ENCODE measurements around the gene EMB.
"Not testable (repeated sequence)": the region's sequence is repeated elsewhere in the genome, so short reads cannot be mapped to it uniquely, and the experiment has no call there.

EMB gene

DNA sequence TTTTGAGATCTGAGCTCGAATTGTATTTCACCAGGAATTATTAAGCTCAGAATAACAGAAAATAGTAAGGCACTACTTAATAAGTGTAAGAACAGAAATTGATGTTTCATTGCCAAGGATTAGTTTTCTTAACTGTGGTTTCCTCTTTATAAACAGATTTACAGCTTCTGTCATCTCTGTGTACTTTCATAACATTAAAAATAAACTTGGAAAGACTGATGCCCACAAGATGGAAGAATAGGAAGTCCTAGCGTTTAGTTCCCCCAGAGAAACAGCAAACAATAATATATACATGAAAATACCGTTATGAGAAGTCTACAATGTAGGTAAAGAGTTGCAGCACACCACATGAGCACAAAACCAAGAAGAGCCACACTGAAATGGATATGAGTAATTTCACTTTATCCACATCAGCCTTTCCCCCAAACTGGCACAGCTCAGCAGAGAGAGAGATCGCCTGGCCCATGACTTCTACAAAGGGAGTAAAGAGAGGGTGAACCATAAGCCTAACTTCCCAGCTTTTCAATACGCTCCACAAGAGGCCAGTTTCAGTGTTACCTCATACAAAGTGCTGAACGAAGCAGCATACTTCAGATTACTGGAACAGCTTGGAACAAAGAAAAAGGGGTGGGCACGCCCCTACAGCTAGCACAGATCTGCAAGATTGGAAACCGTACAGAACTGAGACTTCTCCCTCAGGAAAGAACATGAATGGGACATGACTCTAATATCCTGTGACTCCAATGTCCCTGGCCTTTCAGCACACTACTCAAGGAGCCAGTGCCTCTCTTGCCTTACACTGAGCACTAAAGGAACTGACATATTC is 75.4 kb downstream of the EMB start:
- peak overlapping the region in 1 of 2 donors; percentile 2 for H3K27ac ChIP-seq
- TF ChIP-seq, protein P1, sequence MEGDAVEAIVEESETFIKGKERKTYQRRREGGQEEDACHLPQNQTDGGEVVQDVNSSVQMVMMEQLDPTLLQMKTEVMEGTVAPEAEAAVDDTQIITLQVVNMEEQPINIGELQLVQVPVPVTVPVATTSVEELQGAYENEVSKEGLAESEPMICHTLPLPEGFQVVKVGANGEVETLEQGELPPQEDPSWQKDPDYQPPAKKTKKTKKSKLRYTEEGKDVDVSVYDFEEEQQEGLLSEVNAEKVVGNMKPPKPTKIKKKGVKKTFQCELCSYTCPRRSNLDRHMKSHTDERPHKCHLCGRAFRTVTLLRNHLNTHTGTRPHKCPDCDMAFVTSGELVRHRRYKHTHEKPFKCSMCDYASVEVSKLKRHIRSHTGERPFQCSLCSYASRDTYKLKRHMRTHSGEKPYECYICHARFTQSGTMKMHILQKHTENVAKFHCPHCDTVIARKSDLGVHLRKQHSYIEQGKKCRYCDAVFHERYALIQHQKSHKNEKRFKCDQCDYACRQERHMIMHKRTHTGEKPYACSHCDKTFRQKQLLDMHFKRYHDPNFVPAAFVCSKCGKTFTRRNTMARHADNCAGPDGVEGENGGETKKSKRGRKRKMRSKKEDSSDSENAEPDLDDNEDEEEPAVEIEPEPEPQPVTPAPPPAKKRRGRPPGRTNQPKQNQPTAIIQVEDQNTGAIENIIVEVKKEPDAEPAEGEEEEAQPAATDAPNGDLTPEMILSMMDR (IDR thresholded peaks at IDR 0.05) = no peak
- DNase-seq (ENCODE audit: low spot score) = no peak
- H3K4me3 ChIP-seq = no peak overlapping the region

DNA sequence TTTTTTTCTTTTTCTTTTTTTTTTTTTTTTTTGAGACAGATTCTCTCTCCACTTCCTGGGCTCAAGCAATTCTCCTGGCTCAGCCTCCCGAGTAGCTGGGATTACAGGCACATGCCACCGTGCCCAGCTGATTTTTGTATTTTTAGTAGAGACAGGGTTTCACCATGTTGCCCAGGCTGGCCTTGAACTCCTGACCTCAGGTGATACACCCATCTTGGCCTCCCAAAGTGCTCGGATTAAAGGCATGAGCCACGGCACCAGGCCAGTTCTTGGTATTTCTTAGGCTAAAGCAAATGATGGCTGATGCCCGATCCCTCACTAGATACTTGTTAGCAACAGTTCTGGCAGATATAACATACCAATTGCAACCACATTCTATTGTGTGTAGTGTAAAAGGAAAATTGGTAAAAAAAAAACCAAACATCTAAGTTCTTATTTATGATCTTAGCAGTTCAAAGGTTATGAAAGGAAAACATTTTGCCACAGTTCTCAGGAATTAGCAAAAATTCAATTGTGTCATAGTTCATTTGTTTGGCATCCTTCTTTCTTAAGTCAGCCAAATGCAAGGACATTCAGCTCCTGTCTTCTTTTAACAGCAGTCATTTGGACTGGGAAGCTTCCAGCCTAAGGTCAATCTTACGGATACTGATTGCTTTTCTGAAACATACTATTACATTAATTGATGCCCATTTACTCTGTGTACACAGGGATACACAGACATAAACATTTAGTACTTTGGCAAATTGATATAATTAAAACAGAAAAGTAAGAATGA is 76.4 kb downstream of the EMB start:
- DNase-seq (ENCODE audit: low spot score); H3K4me3 ChIP-seq: not testable (repeated sequence)
- peak overlapping the region in 1 of 2 donors; percentile 26 for H3K27ac ChIP-seq

- DNase-seq (ENCODE audit: low spot score) = no peak
- Histone ChIP-seq H3K27ac (no peak overlapping the region), H3K4me3 (no peak overlapping the region)
- TF ChIP-seq, protein P1 (IDR thresholded peaks at IDR 0.05) = no peak
These were observed 81.9 kb downstream of the EMB start for GRCh38 chr5:50359187-50359586.

DNA sequence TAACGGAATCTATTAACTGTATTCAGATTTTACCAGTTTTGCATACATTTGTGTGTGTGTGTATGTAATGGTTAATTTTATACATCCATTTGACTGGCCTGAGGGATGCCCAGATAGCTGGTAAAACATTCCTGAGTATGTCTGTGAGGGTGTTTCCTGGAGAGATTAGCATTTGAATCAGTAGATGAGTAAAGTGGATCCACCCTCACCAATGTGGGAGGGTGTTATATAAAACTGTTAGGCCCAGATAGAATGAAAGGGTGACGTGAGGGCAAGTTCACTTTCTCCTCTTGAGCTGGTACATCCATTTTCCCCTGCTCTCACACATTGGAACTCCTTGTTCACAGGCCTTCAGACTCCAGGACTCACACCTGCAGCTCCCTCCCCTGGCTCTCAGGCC is 88.7 kb downstream of the EMB start:
- Histone ChIP-seq H3K4me3 (no peak overlapping the region), H3K27ac (no peak overlapping the region)
- TF ChIP-seq, protein P1 (IDR thresholded peaks at IDR 0.05) = no peak
- no peak for DNase-seq (ENCODE audit: low spot score)

Measured in coronary artery (tissue), 2 donors.